A549 (cell line): Measurements from ENCODE around the gene OR2M2. TPM values are rescaled to one million over a fixed set of nuclear protein-coding genes. Genes with fewer than 3 reads are reported as not detected.

Experiments
- ATAC-seq, 2 experiments: fragments of 200-7000 bp in 1 of 2; fragments of >200 bp in 1 of 2; cut with Nextera tagmentation in 1 of 2; cut with Tn5 transposase in 1 of 2; 3 replicates each; pipeline versions ENCODE4 v1.8.0 to v1.9.1; 2018 to 2020; ENCODE audit warnings: mild to moderate bottlenecking in 1 of 2, moderate library complexity in 1 of 2
- CTCF ChIA-PET: fragments of 300-600 bp; sonication (Branson Sonifier 250); formaldehyde crosslinking; extraction: SDS; loops from one replicate; lab custom pipeline; 2021; ENCODE audit warnings: antibody characterized with exemption, inconsistent platforms; lab: Yijun Ruan, JAX
- POLR2A ChIA-PET: fragments of 350-600 bp; formaldehyde crosslinking; extraction: SDS; loops from one replicate; lab custom pipeline; 2021; ENCODE audit warnings: antibody characterized with exemption, inconsistent platforms; lab: Yijun Ruan, JAX
- DNase-seq, 2 experiments: peaks; one replicate each; pipeline versions ENCODE4 v3.0.0 to v3.0.0-alpha.2; 2011 to 2016; ENCODE audit warnings: low read depth in 1 of 2, low spot score in 1 of 2
- FAIRE-seq: peaks from 2 replicates; lab custom pipeline; 2011; peaks lifted over from hg19 to GRCh38; lab: Jason Lieb, UNC
- H3K27ac ChIP-seq, 2 experiments: fragments of >200 bp; sonication (Bioruptor Twin); formaldehyde crosslinking; 3 replicates each; pipeline ENCODE4 v1.5.1; 2016 to 2017
- H3K4me1 ChIP-seq: fragments of >200 bp; sonication (Bioruptor Twin); formaldehyde crosslinking; 3 replicates; pipeline ENCODE4 v1.6.1; 2016
- H3K4me2 ChIP-seq: fragments of >200 bp; sonication (Bioruptor Twin); formaldehyde crosslinking; 3 replicates; pipeline ENCODE4 v1.6.1; 2016
- H3K4me3 ChIP-seq: fragments of >200 bp; sonication (Bioruptor Twin); formaldehyde crosslinking; 3 replicates; pipeline ENCODE4 v1.5.1; 2016
- H3K9me3 ChIP-seq: fragments of >200 bp; sonication (Bioruptor Twin); formaldehyde crosslinking; 3 replicates; pipeline ENCODE4 v1.6.1; 2016
- CBX2 ChIP-seq: fragments of 200-600 bp; sonication (generic); IDR thresholded peaks from 2 replicates; pipeline ENCODE4 v1.6.1; 2016; ENCODE audit warnings: low read depth, mild to moderate bottlenecking, borderline replicate concordance
- E2F6 ChIP-seq: IDR thresholded peaks from 2 replicates; pipeline ENCODE4 v1.6.1; 2012; ENCODE audit warnings: low read depth, borderline replicate concordance
- EHF ChIP-seq: fragments of 250-450 bp; sonication (Bioruptor Pico); IDR thresholded peaks from 2 replicates; pipeline ENCODE4 v1.5.0; 2020; ENCODE audit warnings: mild to moderate bottlenecking
- FOSB ChIP-seq: fragments of 250-450 bp; sonication (Bioruptor Pico); IDR thresholded peaks from 2 replicates; pipeline ENCODE4 v1.5.0; 2020; ENCODE audit warnings: mild to moderate bottlenecking, moderate library complexity
- FOXS1 ChIP-seq: fragments of 250-450 bp; sonication (Bioruptor Pico); IDR thresholded peaks from 2 replicates; pipeline ENCODE4 v1.5.0; 2020; ENCODE audit warnings: mild to moderate bottlenecking, moderate library complexity
- HES2 ChIP-seq: fragments of >200 bp; sonication (Bioruptor Twin); formaldehyde crosslinking; IDR thresholded peaks from 2 replicates; pipeline ENCODE4 v1.6.1; 2016
- HOXB13 ChIP-seq: fragments of 250-450 bp; sonication (Bioruptor Pico); IDR thresholded peaks from 2 replicates; pipeline ENCODE4 v1.5.0; 2020; ENCODE audit warnings: low read depth, mild to moderate bottlenecking, moderate library complexity
- JUN ChIP-seq, 2 experiments: fragments of >200 bp; sonication (Bioruptor Twin); formaldehyde crosslinking; IDR thresholded peaks; 2 replicates in 1 of 2; 3 replicates in 1 of 2; pipeline ENCODE4 v1.6.1; 2016 to 2017
- KDM5A ChIP-seq: fragments of 200-600 bp; sonication (generic); IDR thresholded peaks from 2 replicates; pipeline ENCODE4 v1.6.1; 2016; ENCODE audit warnings: antibody characterized with exemption, mild to moderate bottlenecking
- MYC ChIP-seq: IDR thresholded peaks from 2 replicates; pipeline ENCODE4 v1.6.1; 2012; ENCODE audit warnings: mild to moderate bottlenecking, inconsistent platforms, low read length, improper control_type of control experiment, borderline replicate concordance
- NFE2L2 ChIP-seq: fragments of 150-350 bp; conservative IDR thresholded peaks from 2 replicates; pipeline ENCODE4 v1.6.1; 2014; ENCODE audit warnings: low read length
- PHF8 ChIP-seq: fragments of 200-600 bp; sonication (generic); IDR thresholded peaks from 2 replicates; pipeline ENCODE4 v1.6.1; 2016; ENCODE audit warnings: low read depth, mild to moderate bottlenecking, antibody characterized with exemption, moderate library complexity, borderline replicate concordance
- RAD21 ChIP-seq, 2 experiments: fragments of >200 bp in 1 of 2; sonication (Bioruptor Twin) in 1 of 2; formaldehyde crosslinking in 1 of 2; IDR thresholded peaks in 1 of 2; conservative IDR thresholded peaks in 1 of 2; 2 replicates in 1 of 2; 3 replicates in 1 of 2; pipeline ENCODE4 v1.6.1; 2012 to 2018; ENCODE audit warnings: inconsistent platforms in 1 of 2
- RCOR1 ChIP-seq: fragments of 150-350 bp; IDR thresholded peaks from 2 replicates; pipeline ENCODE4 v1.6.1; 2014; ENCODE audit warnings: antibody characterized with exemption, low read length, low read depth
- RNF2 ChIP-seq: fragments of 200-600 bp; sonication (generic); IDR thresholded peaks from 2 replicates; pipeline ENCODE4 v1.6.1; 2016; ENCODE audit warnings: low read depth, mild to moderate bottlenecking, antibody characterized with exemption, moderate library complexity, borderline replicate concordance
- SMC3 ChIP-seq: fragments of >200 bp; sonication (Bioruptor Twin); formaldehyde crosslinking; IDR thresholded peaks from 3 replicates; pipeline ENCODE4 v1.6.1; 2018; ENCODE audit warnings: inconsistent platforms
- SREBF2 ChIP-seq: fragments of 450-650 bp; IDR thresholded peaks from 2 replicates; pipeline ENCODE4 v1.6.1; 2014; ENCODE audit warnings: mild to moderate bottlenecking, moderate library complexity
- TP53 ChIP-seq: fragments of 250-450 bp; sonication (Bioruptor Pico); IDR thresholded peaks from 2 replicates; pipeline ENCODE4 v1.5.0; 2021; ENCODE audit warnings: mild to moderate bottlenecking, moderate library complexity
- ZNF302 ChIP-seq: fragments of 250-450 bp; sonication (Bioruptor Pico); IDR thresholded peaks from 2 replicates; pipeline ENCODE4 v1.9.0; 2021; ENCODE audit warnings: inconsistent platforms, mild to moderate bottlenecking, moderate library complexity
- WGBS: methylation state at CpG from one replicate; pipeline ENCODE4 v1.1.6; 2017; ENCODE audit errors: missing lambda C conversion rate; 5-methylcytosine and 5-hydroxymethylcytosine counted together
- polyA plus RNA-seq, 4 experiments: library from polyadenylated mRNA; depleted of rRNA in 3 of 4; stranded (reverse); fragments of >200 nt; fragmentation: RNase III in 1 of 4; extraction: RNeasy Plus Mini Kit Qiagen cat#74134 plus additional on column Dnase treatment in 1 of 4; gene quantifications; 2 replicates in 3 of 4; 3 replicates in 1 of 4; pipeline ENCODE4 v1.2.3, GENCODE V29; 2011 to 2017
- TF ChIP-seq, protein P1 (sequence below): fragments of 450-650 bp; IDR thresholded peaks from 2 replicates; pipeline ENCODE4 v1.6.1; 2014; ENCODE audit warnings: antibody characterized with exemption

Gene OR2M2
- polyA plus RNA-seq, 2 of the 4 experiments (the other 2 are of a cell fraction) = not detected

GRCh38 chr1:248229360-248229908 lies 54.8 kb downstream of the OR2M2 start:
- DNase-seq (no peak), ATAC-seq (no peak), FAIRE-seq (no peak)
- Histone ChIP-seq H3K27ac (no peak overlapping the region), H3K4me2 (no peak overlapping the region), H3K9me3 (peaks cover 8% of the 10 kb centered on the region; the same call in 1 of the 3 replicates), H3K4me1 (no peaks in the 10 kb centered on the region), H3K4me3 (no peak overlapping the region)
- TF ChIP-seq RAD21 (conservative IDR thresholded peaks at IDR 0.05 in 1 of 2, IDR thresholded peaks at IDR 0.05 in 1 of 2) (no peak), PHF8 (no peak), E2F6 (no peak), ZNF302 (CRISPR knock-in tag) (no peak), KDM5A (no peak), FOSB (CRISPR knock-in tag) (no peak), FOXS1 (CRISPR knock-in tag) (no peak), CBX2 (no peak), SMC3 (no peak), MYC (no peak), SREBF2 (no peak), RNF2 (no peak), HES2 (no peak), JUN (IDR thresholded peaks at IDR 0.05) (no peak), EHF (CRISPR knock-in tag) (no peak), HOXB13 (CRISPR knock-in tag) (no peak), RCOR1 (no peak), TP53 (CRISPR knock-in tag) (no peak), NFE2L2 (no peak)
- TF ChIP-seq, protein P1, sequence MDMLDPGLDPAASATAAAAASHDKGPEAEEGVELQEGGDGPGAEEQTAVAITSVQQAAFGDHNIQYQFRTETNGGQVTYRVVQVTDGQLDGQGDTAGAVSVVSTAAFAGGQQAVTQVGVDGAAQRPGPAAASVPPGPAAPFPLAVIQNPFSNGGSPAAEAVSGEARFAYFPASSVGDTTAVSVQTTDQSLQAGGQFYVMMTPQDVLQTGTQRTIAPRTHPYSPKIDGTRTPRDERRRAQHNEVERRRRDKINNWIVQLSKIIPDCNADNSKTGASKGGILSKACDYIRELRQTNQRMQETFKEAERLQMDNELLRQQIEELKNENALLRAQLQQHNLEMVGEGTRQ = no peak
- WGBS = 17% methylated on average over 4 of the region's 6 CpGs
- CTCF ChIA-PET = no interaction called here
- POLR2A ChIA-PET = no interaction called here

Other genes starting within 250 kb of the OR2M2 start
- gene OR2AJ1, start 249.9 kb upstream of the OR2M2 start, polyA plus RNA-seq (2011; rRNA removed) = not detected in 2 replicates
- gene OR2AJ1, start 249.9 kb upstream of the OR2M2 start, polyA plus RNA-seq (2017; fragmentation: RNase III; extraction: RNeasy Plus Mini Kit Qiagen cat#74134 plus additional on column Dnase treatment) = not detected in 3 replicates
- not detected in 2 replicates for gene OR2L8, start 226.0 kb upstream of the OR2M2 start, polyA plus RNA-seq (2011; rRNA removed)
- not detected in 3 replicates for gene OR2L8, start 226.0 kb upstream of the OR2M2 start, polyA plus RNA-seq (2017; fragmentation: RNase III; extraction: RNeasy Plus Mini Kit Qiagen cat#74134 plus additional on column Dnase treatment)
- not detected in 2 replicates for gene OR2AK2, start 209.6 kb upstream of the OR2M2 start, polyA plus RNA-seq (2011; rRNA removed)
- gene OR2AK2, start 209.6 kb upstream of the OR2M2 start, polyA plus RNA-seq (2017; fragmentation: RNase III; extraction: RNeasy Plus Mini Kit Qiagen cat#74134 plus additional on column Dnase treatment) = not detected in 3 replicates
- gene OR2L5, start 161.2 kb upstream of the OR2M2 start, polyA plus RNA-seq (2011; rRNA removed) = not detected in 2 replicates
- not detected in 3 replicates for gene OR2L5, start 161.2 kb upstream of the OR2M2 start, polyA plus RNA-seq (2017; fragmentation: RNase III; extraction: RNeasy Plus Mini Kit Qiagen cat#74134 plus additional on column Dnase treatment)
- gene OR2L2, start 144.8 kb upstream of the OR2M2 start, polyA plus RNA-seq (2011; rRNA removed) = not detected in 2 replicates
- gene OR2L2, start 144.8 kb upstream of the OR2M2 start, polyA plus RNA-seq (2017; fragmentation: RNase III; extraction: RNeasy Plus Mini Kit Qiagen cat#74134 plus additional on column Dnase treatment) = not detected in 3 replicates
- gene OR2L3, start 128.0 kb upstream of the OR2M2 start, polyA plus RNA-seq (2011; rRNA removed) = not detected in 2 replicates
- not detected in 3 replicates for gene OR2L3, start 128.0 kb upstream of the OR2M2 start, polyA plus RNA-seq (2017; fragmentation: RNase III; extraction: RNeasy Plus Mini Kit Qiagen cat#74134 plus additional on column Dnase treatment)
- gene OR2L13, start 79.6 kb upstream of the OR2M2 start, polyA plus RNA-seq (2011; rRNA removed) = not detected in 2 replicates
- not detected in 3 replicates for gene OR2L13, start 79.6 kb upstream of the OR2M2 start, polyA plus RNA-seq (2017; fragmentation: RNase III; extraction: RNeasy Plus Mini Kit Qiagen cat#74134 plus additional on column Dnase treatment)
- gene OR2M5, start 29.7 kb upstream of the OR2M2 start, polyA plus RNA-seq (2011; rRNA removed) = not detected in 2 replicates
- gene OR2M5, start 29.7 kb upstream of the OR2M2 start, polyA plus RNA-seq (2017; fragmentation: RNase III; extraction: RNeasy Plus Mini Kit Qiagen cat#74134 plus additional on column Dnase treatment) = not detected in 3 replicates
- not detected in 2 replicates for gene OR2M3, start 22.4 kb downstream of the OR2M2 start, polyA plus RNA-seq (2011; rRNA removed)
- gene OR2M3, start 22.4 kb downstream of the OR2M2 start, polyA plus RNA-seq (2017; fragmentation: RNase III; extraction: RNeasy Plus Mini Kit Qiagen cat#74134 plus additional on column Dnase treatment) = not detected in 3 replicates
- not detected in 2 replicates for gene OR2M4, start 56.6 kb downstream of the OR2M2 start, polyA plus RNA-seq (2011; rRNA removed)
- gene OR2M4, start 56.6 kb downstream of the OR2M2 start, polyA plus RNA-seq (2017; fragmentation: RNase III; extraction: RNeasy Plus Mini Kit Qiagen cat#74134 plus additional on column Dnase treatment) = not detected in 3 replicates
- not detected in 2 replicates for gene OR2T33, start 103.2 kb downstream of the OR2M2 start, polyA plus RNA-seq (2011; rRNA removed)
- gene OR2T33, start 103.2 kb downstream of the OR2M2 start, polyA plus RNA-seq (2017; fragmentation: RNase III; extraction: RNeasy Plus Mini Kit Qiagen cat#74134 plus additional on column Dnase treatment) = not detected in 3 replicates
- gene OR2T12, start 128.6 kb downstream of the OR2M2 start, polyA plus RNA-seq (2011; rRNA removed) = not detected in 2 replicates
- gene OR2T12, start 128.6 kb downstream of the OR2M2 start, polyA plus RNA-seq (2017; fragmentation: RNase III; extraction: RNeasy Plus Mini Kit Qiagen cat#74134 plus additional on column Dnase treatment) = not detected in 3 replicates
- not detected in 2 replicates for gene OR2M7, start 149.7 kb downstream of the OR2M2 start, polyA plus RNA-seq (2011; rRNA removed)
- gene OR2M7, start 149.7 kb downstream of the OR2M2 start, polyA plus RNA-seq (2017; fragmentation: RNase III; extraction: RNeasy Plus Mini Kit Qiagen cat#74134 plus additional on column Dnase treatment) = not detected in 3 replicates
- not detected in 2 replicates for gene OR14C36, start 174.0 kb downstream of the OR2M2 start, polyA plus RNA-seq (2011; rRNA removed)
- gene OR14C36, start 174.0 kb downstream of the OR2M2 start, polyA plus RNA-seq (2017; fragmentation: RNase III; extraction: RNeasy Plus Mini Kit Qiagen cat#74134 plus additional on column Dnase treatment) = not detected in 3 replicates
- gene OR2T4, start 186.8 kb downstream of the OR2M2 start, polyA plus RNA-seq (2011; rRNA removed) = not detected in 2 replicates
- not detected in 3 replicates for gene OR2T4, start 186.8 kb downstream of the OR2M2 start, polyA plus RNA-seq (2017; fragmentation: RNase III; extraction: RNeasy Plus Mini Kit Qiagen cat#74134 plus additional on column Dnase treatment)
- gene OR2T6, start 200.9 kb downstream of the OR2M2 start, polyA plus RNA-seq (2011; rRNA removed) = not detected in 2 replicates
- not detected in 3 replicates for gene OR2T6, start 200.9 kb downstream of the OR2M2 start, polyA plus RNA-seq (2017; fragmentation: RNase III; extraction: RNeasy Plus Mini Kit Qiagen cat#74134 plus additional on column Dnase treatment)
- gene OR2T1, start 228.2 kb downstream of the OR2M2 start, polyA plus RNA-seq (2011; rRNA removed) = not detected in 2 replicates
- gene OR2T1, start 228.2 kb downstream of the OR2M2 start, polyA plus RNA-seq (2017; fragmentation: RNase III; extraction: RNeasy Plus Mini Kit Qiagen cat#74134 plus additional on column Dnase treatment) = not detected in 3 replicates